ENCODE data around the gene GPHN.
"Not testable (repeated sequence)": the region's sequence is repeated elsewhere in the genome, so short reads cannot be mapped to it uniquely, and the experiment has no call there.

GPHN gene
- 16.4 to 23.3 (median 18.3) reads per million in 4 donors for total RNA-seq

DNA sequence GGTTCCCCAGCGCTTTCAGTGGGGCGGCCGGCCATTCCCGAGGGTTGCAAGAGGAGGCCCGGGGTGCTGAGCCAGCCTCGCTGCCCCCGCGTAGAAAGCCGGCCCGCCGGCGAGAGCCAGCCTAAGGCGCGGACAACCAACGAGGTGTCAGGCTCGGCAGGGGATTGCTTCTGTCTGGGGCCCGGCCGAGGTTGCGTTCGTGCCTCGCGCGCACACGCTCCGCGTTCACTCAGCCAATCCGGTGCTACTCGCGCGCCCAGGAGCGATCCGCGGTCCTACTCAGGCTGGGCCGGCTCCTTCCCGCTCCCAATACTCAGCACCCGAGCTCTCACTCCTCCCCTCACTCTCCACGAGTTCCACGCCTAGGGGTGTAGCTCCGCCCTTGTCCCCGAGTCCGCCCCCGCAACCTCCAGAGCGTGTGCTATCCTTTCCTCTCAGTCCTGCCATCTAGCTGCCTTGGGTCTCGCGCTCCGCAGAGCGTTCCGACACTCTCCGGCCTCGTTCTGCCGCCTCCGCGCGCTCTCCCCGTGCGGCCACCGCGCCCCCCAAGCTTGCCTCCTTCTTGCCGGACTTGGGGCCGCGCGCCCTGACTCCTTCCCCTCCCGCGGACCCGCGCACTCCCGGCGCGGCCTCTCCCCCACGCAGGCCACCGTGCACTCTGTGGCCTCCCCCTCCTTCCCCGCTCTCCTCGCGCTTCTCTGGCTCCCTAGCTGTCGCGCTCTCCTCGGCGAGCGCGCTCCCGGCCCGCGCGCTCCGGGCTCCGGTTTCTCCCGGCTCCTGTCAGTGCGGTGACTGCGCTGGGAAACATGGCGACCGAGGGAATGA, at the start of gene GPHN:
GPHN (plus strand) TSS at position 426 of the 825 bp plus-strand sequence.
- DNase-seq, result peak; percentile 70 to 96 (median 80)

DNA sequence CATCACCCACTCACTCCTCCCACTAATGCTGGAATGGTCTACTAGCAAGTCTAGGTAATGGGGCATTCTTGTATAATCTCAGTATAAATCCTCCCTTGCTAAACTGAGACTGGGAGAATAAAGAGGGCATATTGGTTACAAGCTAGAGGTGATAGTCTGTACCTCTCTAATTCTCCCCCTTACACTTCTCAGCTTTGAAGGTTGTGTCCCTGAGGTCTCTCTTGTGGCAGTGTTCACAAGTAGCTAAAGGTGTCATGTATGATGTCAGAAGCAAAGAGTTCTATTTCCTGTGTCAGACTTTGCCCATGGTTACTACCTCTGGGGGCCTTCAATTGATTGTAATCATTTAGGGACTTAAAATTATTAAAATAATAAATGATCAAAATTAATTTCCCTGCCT, 48.3 kb upstream of the GPHN start:
- no peak for DNase-seq

DNA sequence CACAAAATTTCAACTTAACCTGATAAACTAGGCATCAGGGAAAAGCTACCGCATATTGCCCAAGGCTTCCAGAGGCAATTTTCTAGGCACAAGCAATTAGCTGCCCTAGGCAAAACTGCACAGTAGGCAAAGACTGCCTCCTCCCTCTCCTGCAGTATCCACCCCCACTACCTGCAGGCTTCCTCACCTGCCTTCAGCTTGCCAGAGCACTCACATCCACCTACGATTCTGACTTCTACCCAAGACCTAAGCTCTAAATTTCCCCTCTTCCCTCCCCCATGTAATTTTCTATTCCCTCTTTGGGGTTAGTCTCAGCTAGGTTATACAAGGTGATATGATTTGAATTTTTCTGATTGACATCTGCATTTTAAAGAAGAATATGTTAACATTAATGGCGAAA, 43.7 kb upstream of the GPHN start:
- DNase-seq, result no peak

DNA sequence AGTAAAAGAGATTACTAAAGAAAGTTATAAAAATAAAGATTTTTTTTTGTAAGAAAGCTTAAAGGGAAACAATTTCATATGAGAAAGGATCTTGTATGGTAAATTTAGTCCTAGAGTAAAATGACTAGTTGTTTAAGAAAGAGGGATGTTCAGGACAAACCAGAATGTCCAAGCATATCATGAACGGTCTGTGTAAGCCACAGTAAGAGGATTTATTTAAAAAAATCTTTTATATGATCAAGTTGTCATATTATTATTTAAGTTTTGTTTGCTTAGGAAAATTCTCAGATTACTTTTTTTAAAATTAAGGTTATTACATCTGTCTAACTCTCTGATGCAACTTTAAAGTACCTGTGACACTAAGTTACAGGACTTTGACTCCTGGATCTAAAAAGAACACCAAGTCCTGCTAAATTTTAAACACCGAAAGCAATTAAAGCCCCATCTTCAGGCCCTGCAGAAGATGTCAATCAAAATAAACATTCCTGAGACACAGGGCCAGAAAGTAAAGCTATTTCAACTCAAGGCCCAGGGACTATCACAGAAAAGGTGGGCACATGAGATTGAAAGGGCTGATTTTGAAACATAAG, 39.1 kb upstream of the GPHN start:
- no peak for DNase-seq

DNA sequence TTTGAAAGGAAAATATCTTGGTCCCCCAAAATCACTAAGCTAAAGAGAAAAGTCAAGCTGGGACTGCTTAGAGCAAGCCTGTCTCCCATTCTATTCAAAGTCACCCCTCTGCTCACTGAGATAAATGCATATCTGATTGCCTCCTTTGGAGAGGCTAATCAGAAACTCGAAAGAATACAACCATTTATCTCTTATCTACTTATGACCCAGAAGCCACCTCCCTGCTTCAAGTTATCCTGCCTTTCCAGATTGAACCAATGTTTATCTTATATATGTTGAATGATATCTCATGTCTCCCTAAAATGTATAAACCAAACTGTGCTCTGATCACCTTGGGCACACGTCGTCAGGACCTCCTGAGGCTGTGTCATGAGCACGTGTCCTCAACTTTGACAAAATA, 36.4 kb upstream of the GPHN start:
- DNase-seq, result no peak

DNA sequence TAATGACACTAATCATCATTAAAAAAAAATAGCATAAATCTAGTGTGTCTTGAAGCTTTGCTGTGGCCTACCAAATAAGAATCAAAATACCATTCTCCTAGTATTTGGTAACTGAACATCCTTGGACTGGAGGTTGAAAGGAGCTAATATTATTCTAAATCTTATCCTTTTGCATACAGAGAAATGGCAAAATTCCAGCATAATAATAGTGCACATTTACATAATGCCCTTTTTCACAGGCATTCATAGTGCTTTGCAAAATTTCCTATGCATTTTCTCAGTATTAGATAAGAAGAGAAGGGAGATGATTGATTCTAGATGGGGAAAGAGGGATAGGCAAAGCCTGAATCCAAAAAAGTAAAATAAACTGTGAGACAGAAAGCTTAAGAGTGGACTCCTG, 35.7 kb upstream of the GPHN start:
- DNase-seq, result no peak

DNA sequence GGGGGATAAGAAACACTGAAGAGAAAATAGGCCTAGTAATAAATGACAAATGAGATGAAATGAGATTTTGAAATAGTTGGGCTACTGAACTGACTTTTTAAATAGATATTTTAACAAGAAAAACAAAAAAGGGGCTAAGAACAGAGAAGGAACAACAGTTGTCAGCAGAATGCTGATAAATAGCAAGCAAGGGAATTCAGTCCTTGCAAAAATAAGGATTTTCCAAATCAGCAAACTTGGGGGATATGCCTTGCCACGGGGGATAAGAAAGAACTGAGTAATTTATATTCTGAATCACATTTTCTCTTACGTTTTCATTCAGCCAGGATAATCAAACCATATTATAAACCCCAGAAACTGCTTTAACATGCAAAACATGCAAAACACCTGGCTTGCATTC, 34.7 kb upstream of the GPHN start:
- DNase-seq, result no peak

DNA sequence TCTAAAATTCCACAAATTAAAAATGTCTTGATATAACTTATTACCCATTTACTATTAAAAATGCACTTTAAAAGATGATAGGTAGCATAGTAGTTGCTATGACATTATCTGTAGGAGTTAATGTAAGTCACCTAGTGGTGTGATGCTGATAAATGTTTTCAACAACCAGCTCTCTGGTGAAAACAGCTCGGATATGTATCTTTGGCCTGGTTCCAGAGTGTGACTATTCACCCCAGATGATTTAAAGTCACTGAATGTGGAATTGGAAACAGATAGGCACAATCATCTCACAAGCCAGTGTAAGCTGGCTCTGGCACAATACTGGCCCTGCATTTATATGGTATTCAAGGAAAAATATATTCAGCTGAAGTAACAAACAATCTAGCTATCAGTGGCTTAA, 31.0 kb upstream of the GPHN start:
- DNase-seq, result no peak

DNA sequence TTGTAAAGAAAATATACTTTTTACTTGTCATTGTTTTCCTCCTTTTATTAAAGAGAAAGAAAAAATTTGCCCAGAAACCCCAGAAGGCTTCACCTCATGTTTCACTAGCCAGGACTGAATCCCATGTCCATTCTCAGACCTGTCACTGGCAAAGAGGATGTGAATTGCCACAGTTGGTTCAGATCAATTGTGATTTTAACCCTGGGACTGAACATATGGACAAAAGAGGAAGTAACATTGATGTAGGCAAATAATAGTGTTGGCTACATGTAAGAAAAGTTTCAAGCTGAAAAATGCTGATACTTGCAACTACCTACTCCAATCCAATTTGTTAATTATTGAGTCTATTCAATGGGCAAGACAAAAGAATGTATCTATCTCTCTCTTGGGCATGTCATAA, 30.4 kb upstream of the GPHN start:
- no peak for DNase-seq

DNA sequence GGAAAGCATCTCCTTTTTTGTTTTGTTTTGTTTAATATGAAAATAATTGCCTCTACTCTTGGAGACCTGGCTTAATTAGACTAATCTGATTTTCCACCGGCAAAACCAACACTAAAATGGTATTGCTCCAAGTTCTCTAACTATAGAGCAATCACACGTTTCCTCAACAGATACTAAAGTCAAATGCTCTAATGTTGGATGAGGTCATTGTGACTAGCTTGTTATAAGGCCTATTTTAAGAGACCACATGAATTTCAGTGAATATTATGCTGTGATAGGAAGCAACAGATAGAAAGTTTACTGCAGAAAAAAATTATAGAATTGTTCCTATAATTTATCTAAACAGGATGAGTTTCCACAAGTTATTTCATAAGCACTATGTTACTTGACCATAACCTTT, 25.1 kb upstream of the GPHN start:
- DNase-seq, result no peak

DNA sequence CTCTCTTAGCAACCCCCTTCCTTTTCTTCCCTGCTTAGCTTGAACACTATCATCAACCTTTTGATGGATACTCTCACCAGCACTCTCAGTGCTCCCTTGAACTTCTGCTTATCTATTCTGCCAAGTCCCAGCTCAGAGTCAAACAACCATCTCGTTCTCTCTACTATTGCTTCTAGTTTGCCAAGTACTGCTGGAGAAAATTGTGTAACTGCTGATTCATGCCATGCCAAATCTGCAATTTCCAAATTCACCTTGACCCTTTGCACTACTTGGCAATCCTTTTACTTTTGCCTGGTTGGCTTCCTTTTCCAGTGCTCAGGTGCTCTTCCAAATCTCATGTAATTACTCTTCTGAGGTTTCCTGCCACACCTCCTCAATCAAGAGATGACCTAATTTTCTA, 24.6 kb upstream of the GPHN start:
- no peak for DNase-seq

DNA sequence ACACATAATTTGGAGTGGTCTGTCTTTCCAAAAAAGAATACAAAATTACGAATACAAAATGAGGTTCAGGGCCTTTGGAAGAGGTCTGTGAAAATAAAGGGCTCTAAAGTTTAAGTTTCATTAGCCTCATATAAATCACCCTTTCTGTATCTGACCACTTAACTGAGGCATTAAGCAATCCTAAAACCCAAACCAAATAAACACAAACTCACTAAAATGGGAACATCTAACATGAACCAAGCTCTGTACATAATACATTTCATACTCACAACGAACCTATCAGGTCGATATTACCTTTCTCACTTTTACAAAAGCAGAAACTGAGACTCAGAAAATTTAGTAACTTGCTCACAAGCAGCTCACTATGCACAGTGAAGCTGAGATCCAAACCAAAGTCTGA, 22.9 kb upstream of the GPHN start:
- DNase-seq, result no peak

DNA sequence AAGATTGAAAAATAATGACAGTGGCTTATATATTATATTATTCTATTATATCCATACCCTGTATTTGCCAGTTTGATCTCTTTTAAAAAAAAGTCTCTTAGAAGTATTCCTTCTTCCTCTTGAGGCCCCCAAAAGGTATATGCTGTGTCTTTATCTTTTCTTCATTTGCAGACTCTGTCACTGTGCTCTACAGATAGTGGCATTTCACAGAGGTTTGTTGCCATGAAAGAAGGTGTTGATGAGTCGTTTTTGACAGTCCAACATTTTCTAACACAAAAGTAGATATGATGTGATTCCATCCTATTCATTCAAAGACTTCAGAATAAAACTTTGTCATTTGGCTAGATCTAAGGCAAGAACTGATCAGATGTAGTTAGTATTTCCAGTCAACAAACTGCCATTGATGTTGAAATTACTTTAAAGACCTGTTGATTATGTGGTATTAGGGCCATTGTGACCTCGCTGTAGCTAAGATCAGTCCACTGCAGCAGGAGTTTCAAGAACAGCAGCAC, 22.0 kb upstream of the GPHN start, which contains the start of gene CCDC196:
CCDC196 (plus strand) TSS at position 462 of the 512 bp plus-strand sequence. CDS start 132 bp downstream, outside the sequence.
- DNase-seq, result no peak

DNA sequence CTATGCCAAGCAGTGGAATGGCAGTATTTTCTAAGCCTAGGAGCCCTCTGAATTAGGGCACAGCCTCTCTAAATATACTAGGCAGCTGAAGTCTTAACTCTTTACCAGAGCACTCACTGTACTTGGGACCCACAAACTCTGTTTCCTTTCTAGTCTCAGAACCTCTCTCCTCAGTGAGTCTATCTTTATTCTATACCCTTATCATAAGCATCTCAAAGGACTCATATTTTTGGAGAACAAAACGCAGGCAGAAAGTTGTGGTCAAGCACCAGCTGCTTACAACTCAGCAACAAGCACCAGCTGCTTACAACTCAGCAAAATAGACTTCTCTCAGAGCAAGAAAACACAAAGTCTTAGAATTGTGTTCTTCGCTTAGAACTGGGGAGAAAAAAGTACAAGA, 20.8 kb upstream of the GPHN start:
- no peak for DNase-seq

DNA sequence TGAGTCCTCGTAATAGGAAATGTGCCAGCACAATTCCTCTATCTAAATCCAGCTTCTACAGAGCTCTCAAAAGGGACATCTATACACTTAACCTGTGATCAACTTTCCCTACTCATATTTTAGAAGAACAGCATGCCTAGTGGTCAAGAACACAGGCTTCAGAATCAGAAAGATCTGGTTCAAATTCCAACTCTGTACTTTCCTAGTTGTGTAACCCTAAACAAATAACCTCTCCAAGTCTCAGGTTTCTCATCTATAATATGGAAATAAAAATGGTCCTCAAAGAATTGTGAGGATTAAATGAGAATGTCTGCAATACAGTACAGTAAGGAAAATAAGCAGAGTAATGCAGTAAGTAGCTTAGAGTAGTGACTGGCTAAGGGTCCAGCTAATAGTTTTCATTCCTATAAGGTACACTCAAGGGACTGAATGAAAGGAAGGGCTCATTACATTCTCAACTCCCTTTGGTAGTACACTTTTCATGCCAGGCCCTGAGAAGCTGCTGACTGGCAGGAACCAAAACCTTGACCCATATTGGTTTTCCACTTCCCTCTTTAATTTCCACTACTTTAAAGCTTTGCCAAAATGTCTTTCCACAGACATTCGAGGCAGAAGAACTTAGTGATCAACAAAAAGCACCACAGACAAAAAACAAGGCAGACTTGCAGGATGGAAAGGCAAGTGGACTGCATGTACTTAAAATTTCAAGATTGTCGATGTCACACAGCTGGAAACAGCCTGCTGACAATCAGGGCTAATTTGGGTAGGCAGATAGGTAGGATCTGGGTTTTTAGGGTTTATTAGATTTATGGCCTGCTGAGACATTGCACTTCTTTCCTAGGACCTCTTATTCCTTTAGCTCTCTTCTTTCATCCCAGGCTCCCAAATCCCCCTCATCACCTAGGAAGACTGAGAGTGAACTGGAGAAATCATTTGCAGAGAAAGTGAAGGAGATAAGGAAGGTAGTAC, 17.5 kb upstream of the GPHN start:
- no peak for DNase-seq

DNA sequence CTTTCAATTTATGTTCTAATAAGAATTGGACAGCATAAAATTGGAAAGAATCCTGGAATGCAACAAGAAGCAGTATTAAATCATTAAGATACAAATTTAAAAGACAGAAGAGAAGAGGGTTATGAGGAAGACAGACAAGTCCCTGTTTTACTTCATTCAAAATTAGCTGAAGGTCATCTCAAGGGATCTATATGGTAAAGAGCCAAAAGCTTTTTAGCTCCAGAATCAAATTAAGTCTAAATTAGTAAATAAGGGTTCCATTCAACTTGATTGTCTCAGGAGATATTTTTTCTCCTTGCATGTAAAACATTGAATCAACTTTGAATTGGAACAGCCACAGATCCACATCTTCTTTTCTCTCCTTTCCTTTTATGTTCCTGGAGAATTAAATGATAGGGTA, 14.2 kb upstream of the GPHN start:
- DNase-seq, result no peak

DNA sequence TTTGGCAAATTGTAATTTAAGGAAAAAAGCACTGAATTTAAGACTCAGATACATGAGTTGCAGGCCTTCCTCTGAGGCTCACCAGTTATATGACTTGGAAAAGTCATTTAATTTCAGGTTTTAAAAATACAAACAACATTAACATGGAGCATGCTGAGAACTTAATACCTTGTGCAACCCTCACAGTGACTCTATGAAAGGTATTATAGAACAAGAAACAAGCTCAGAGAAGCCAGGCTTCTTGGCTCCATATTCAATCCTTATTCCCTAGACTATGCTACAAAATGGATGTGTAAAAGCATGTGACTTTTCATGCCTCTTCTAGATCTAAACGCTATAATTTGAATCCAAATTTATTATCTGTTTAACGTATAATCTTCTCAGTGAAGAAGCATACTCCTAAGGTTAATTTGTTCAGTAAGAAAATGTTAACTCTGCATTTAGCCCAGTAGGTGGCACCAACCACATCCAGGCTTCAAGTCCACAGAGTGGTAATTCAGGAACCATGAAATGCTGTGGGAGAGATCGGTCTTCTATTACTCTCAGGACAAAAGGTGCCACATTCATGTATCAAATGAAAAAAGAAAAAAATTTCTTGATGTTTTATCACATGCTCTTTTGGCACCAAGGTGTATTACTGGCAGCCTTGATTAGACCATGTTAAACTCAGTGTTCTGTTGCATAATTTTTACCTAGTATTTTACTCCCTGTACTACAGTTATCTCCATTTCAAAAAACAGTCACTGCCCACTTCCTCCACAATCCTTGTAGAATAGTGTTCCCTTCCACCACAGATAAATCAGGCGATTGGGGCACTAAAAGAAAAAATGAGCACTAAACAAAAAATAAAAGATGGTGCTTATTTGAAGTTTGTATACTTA, 12.5 kb upstream of the GPHN start:
- DNase-seq, result peak in 4 of 5 donors; percentile 2 to 51 (median 15)

DNA sequence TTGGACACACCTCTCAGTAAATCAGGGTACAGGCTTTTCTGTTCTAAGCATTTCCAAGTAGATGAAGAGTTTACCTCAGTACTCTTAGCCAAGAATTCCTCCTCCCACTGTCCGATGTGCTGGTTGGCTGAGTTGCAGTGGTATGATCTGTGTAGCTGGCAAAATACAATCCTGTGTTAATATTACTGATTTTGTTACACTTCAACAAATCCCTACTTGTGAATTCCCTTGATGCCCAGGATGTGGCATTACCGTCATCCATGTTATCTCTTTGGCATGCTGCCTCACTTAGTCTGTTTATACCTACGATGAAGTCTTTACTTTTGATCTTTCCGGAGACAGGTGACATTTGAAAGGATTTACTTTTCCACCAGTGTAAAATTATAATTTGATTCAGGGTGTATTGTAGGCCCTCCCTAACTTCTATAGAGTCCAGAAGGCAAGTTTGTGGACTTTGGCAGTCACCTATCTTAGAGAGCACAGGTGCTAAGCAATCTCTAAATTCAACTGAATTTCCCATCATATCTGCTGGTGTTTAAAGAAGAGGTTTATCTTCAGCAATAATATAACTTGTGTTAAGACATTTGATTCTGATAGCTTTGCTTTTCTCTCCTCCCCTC, 11.6 kb upstream of the GPHN start:
- DNase-seq, result no peak

DNA sequence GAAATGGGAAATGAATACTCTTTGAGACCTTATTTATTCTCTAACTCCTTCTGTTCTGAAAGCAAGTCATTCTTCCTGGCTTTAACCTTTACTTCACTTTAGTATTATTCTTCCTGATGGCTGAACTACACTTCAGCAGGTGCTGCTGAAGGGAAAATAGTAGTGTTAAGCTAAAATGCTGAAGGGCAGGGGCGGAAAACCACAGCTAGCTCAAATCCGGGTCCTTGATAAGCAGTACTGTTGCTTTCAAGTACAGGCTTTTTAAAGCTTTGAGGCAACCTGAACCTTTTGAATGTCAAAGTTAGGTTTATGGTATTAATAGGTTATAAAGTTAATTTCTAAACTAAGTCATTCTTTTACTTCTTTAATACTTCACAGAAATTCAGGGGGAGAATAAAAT, 11.0 kb upstream of the GPHN start:
- no peak for DNase-seq

DNA sequence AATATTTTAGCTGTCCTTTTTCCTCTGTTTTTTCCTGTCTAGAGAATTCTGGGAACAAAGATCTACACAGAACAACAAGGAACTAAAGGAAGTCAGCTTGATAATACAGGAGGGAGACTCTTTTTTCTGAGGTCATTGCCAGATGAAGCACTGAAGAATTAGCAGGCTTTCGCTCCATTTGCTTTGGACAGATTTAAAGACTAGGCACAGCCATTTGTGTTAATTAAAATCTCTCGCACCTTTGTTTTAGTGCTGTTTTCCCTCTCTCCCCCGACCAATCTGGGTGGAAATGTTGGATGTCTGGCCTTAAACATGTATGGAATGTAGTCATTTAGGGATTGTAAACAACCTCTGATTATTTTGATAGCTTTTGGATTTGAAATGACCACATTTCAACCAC, 9.6 kb upstream of the GPHN start:
- no peak for DNase-seq

DNA sequence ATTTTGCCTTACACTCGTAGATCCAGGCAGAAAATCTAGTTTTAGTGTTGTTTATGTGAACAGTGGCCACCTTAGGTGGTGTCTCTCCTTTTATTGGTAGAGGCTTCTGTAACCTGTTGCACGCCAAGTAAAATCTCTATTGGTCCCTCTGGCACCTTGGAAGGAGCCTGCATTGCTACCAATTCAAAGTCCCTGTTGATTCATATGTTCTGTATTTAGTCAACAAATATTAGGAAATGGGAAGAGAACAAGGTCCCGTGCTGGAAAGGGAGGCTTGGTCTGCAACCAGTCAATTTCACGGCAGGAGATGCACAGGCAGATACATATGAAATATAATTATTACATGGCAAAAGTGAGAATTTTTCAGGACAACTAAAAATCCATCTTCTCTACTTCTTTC, 6.4 kb upstream of the GPHN start:
- no peak for DNase-seq

DNA sequence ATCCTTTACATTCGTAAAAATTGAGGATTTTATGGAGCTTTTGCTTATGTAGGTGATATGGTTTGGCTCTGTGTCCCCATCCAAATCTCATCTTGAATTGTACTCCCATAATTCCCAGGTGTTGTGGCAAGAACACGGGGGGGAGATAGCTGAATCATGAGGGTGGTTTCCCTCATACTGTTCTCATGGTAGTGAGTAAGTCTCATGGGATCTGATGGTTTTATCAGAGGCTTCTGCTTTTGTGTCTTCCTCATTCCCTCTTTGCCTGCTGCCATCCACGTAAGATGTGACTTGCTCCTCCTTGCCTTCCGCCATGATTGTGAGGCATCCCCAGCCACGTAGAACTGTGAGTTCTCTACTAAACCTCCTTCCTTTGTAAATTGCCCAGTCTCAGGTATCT, 5.1 kb upstream of the GPHN start:
- DNase-seq, result not testable (repeated sequence)
